Measurements from ENCODE around the gene CD276.

- no peak for TF ChIP-seq CTCF (IDR thresholded peaks at IDR 0.05; ENCODE audit: poor library complexity, severe bottlenecking)
- no peak for TF ChIP-seq POLR2AphosphoS5 (IDR thresholded peaks at IDR 0.05)
- TF ChIP-seq SMC3 (conservative IDR thresholded peaks at IDR 0.05; ENCODE audit: poor library complexity), result no peak
- no peak for TF ChIP-seq TAF1 (IDR thresholded peaks at IDR 0.05; ENCODE audit: low read depth)
- TF ChIP-seq EZH2 (IDR thresholded peaks at IDR 0.05; ENCODE audit: borderline replicate concordance, insufficient read depth, low read length, poor library complexity, severe bottlenecking), result no peak
- TF ChIP-seq, protein P1, sequence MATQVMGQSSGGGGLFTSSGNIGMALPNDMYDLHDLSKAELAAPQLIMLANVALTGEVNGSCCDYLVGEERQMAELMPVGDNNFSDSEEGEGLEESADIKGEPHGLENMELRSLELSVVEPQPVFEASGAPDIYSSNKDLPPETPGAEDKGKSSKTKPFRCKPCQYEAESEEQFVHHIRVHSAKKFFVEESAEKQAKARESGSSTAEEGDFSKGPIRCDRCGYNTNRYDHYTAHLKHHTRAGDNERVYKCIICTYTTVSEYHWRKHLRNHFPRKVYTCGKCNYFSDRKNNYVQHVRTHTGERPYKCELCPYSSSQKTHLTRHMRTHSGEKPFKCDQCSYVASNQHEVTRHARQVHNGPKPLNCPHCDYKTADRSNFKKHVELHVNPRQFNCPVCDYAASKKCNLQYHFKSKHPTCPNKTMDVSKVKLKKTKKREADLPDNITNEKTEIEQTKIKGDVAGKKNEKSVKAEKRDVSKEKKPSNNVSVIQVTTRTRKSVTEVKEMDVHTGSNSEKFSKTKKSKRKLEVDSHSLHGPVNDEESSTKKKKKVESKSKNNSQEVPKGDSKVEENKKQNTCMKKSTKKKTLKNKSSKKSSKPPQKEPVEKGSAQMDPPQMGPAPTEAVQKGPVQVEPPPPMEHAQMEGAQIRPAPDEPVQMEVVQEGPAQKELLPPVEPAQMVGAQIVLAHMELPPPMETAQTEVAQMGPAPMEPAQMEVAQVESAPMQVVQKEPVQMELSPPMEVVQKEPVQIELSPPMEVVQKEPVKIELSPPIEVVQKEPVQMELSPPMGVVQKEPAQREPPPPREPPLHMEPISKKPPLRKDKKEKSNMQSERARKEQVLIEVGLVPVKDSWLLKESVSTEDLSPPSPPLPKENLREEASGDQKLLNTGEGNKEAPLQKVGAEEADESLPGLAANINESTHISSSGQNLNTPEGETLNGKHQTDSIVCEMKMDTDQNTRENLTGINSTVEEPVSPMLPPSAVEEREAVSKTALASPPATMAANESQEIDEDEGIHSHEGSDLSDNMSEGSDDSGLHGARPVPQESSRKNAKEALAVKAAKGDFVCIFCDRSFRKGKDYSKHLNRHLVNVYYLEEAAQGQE (IDR thresholded peaks at IDR 0.05; ENCODE audit: borderline replicate concordance), result no peak
- no peak for TF ChIP-seq EP300 (conservative IDR thresholded peaks at IDR 0.05; ENCODE audit: poor library complexity, severe bottlenecking)
- TF ChIP-seq MXI1 (conservative IDR thresholded peaks at IDR 0.05; ENCODE audit: poor library complexity, severe bottlenecking), result no peak
- no peak for TF ChIP-seq RAD21 (conservative IDR thresholded peaks at IDR 0.05)
These were observed 6.5 kb upstream of the CD276 start for GRCh38 chr15:73677733-73678132.
